OCI-LY3 (cell line): ENCODE data around the gene MMEL1.

Source experiments
- H2AFZ ChIP-seq: fragments of 200-600, 300-600 bp; shearing (Covaris generic); 2 replicates; pipeline ENCODE4 v1.6.0; 2014; ENCODE audit warnings: antibody characterized with exemption, low read depth, low read length
- H3K27ac ChIP-seq: fragments of 200-600, 300-600 bp; sonication (generic); 2 replicates; pipeline ENCODE4 v1.5.1; 2014; ENCODE audit warnings: mild to moderate bottlenecking, low read length, moderate library complexity, mixed read lengths
- H3K27me3 ChIP-seq: fragments of 200-600, 300-600 bp; sonication (generic); 2 replicates; pipeline ENCODE4 v1.6.1; 2014; ENCODE audit warnings: low read depth, low read length, mixed read lengths
- H3K36me3 ChIP-seq: fragments of 200-600, 300-600 bp; sonication (generic); replicated peaks from 2 replicates; pipeline ENCODE3; 2014; ENCODE audit warnings: low read depth, low read length, mixed read lengths
- H3K4me1 ChIP-seq: fragments of 300-600, 200-600 bp; sonication (generic); 2 replicates; pipeline ENCODE4 v1.6.1; 2014; ENCODE audit warnings: low read length, mixed read lengths
- H3K4me2 ChIP-seq: fragments of 200-600, 300-600 bp; sonication (generic); 2 replicates; pipeline ENCODE4 v1.6.1; 2014; ENCODE audit warnings: low read length, mixed read lengths
- H3K4me3 ChIP-seq: fragments of 300-600, 200-600 bp; sonication (generic); 2 replicates; pipeline ENCODE4 v1.5.1; 2014; ENCODE audit warnings: antibody characterized with exemption, mild to moderate bottlenecking, low read length, moderate library complexity
- H3K79me2 ChIP-seq: fragments of 300-600, 200-600 bp; shearing (Covaris generic); 2 replicates; pipeline ENCODE4 v1.6.1; 2014; ENCODE audit warnings: mild to moderate bottlenecking, low read length, mixed read lengths
- H3K9ac ChIP-seq: fragments of 300-600, 200-600 bp; shearing (Covaris generic); 2 replicates; pipeline ENCODE4 v1.6.0; 2014; ENCODE audit warnings: mild to moderate bottlenecking, low read length, moderate library complexity
- H3K9me3 ChIP-seq: fragments of 200-600, 300-600 bp; shearing (Covaris generic); 2 replicates; pipeline ENCODE4 v1.6.1; 2014; ENCODE audit warnings: low read length, mixed read lengths; ENCODE audit not compliant: insufficient read depth
- H4K20me1 ChIP-seq: fragments of 200-600, 300-600 bp; sonication (generic); 2 replicates; pipeline ENCODE4 v1.6.1; 2016; ENCODE audit warnings: low read length, mixed read lengths; ENCODE audit not compliant: insufficient read depth
- CTCF ChIP-seq: fragments of 200-600, 300-600 bp; sonication (generic); IDR thresholded peaks from 2 replicates; pipeline ENCODE4 v1.5.1; 2014; ENCODE audit warnings: antibody characterized with exemption, low read length, low read depth
- EZH2phosphoT487 ChIP-seq: fragments of 200-600 bp; shearing (Covaris generic); IDR thresholded peaks from 2 replicates; pipeline ENCODE4 v1.6.1; 2018; ENCODE audit warnings: antibody characterized with exemption, mixed run types, low read depth

MMEL1 gene

GRCh38 chr1:2575801-2576663 lies 56.8 kb downstream of the MMEL1 start:
- H3K27ac ChIP-seq = 0 out of 2 replicates have a peak overlapping the region, but pooled peaks have one; percentile 11
- H3K9ac ChIP-seq = no peak overlapping the region
- H3K4me2 ChIP-seq = peak overlapping the region; percentile 17; the same call in 1 of the 2 replicates
- H2AFZ ChIP-seq = no peak overlapping the region
- TF ChIP-seq EZH2phosphoT487 (no peak), CTCF (no peak)
- no peaks in the 10 kb centered on the region for H3K27me3 ChIP-seq
- H3K4me3 ChIP-seq = no peak overlapping the region
- no peaks in the 10 kb centered on the region for H4K20me1 ChIP-seq
- H3K9me3 ChIP-seq = peaks cover 15% of the 10 kb centered on the region; the same call in 1 of the 2 replicates
- peaks cover 65% of the 10 kb centered on the region for H3K4me1 ChIP-seq
- H3K36me3 ChIP-seq = peaks cover 12% of the 10 kb centered on the region
- no peaks in the 10 kb centered on the region for H3K79me2 ChIP-seq

GRCh38 chr1:2574350-2574749 lies 58.5 kb downstream of the MMEL1 start:
- no peaks in the 10 kb centered on the region for H4K20me1 ChIP-seq
- no peak overlapping the region for H2AFZ ChIP-seq
- no peaks in the 10 kb centered on the region for H3K27me3 ChIP-seq
- H3K9me3 ChIP-seq = peaks cover 15% of the 10 kb centered on the region; the same call in 1 of the 2 replicates
- no peak overlapping the region for H3K4me2 ChIP-seq
- no peak for TF ChIP-seq EZH2phosphoT487
- TF ChIP-seq CTCF = no peak
- no peak overlapping the region for H3K27ac ChIP-seq
- H3K4me1 ChIP-seq = peaks cover 51% of the 10 kb centered on the region
- H3K9ac ChIP-seq = no peak overlapping the region
- no peaks in the 10 kb centered on the region for H3K79me2 ChIP-seq
- H3K4me3 ChIP-seq = no peak overlapping the region
- H3K36me3 ChIP-seq = peaks cover 12% of the 10 kb centered on the region

GRCh38 chr1:2573250-2573920 lies 59.4 kb downstream of the MMEL1 start:
- Histone ChIP-seq H4K20me1 (no peaks in the 10 kb centered on the region), H3K9me3 (peaks cover 15% of the 10 kb centered on the region; the same call in 1 of the 2 replicates), H2AFZ (no peak overlapping the region), H3K4me1 (peaks cover 44% of the 10 kb centered on the region), H3K4me3 (no peak overlapping the region), H3K27me3 (no peaks in the 10 kb centered on the region), H3K27ac (peak overlapping the region; percentile 42; the same call in 1 of the 2 replicates), H3K9ac (no peak overlapping the region), H3K79me2 (no peaks in the 10 kb centered on the region), H3K36me3 (peaks cover 12% of the 10 kb centered on the region), H3K4me2 (no peak overlapping the region)
- TF ChIP-seq CTCF (no peak), EZH2phosphoT487 (no peak)

- Histone ChIP-seq H3K79me2 (no peaks in the 10 kb centered on the region), H3K4me2 (no peak overlapping the region), H3K9ac (no peak overlapping the region), H2AFZ (no peak overlapping the region), H3K9me3 (peaks cover 15% of the 10 kb centered on the region; the same call in 1 of the 2 replicates), H3K4me3 (no peak overlapping the region), H3K4me1 (peaks cover 27% of the 10 kb centered on the region), H4K20me1 (no peaks in the 10 kb centered on the region), H3K27me3 (no peaks in the 10 kb centered on the region), H3K27ac (no peak overlapping the region), H3K36me3 (peaks cover 12% of the 10 kb centered on the region)
- TF ChIP-seq CTCF = no peak
- TF ChIP-seq EZH2phosphoT487 = no peak
Observed at GRCh38 chr1:2571348-2571747, 61.5 kb downstream of the MMEL1 start.
